ENCODE results near the gene NGF.

- TF ChIP-seq CTCF (conservative IDR thresholded peaks at IDR 0.05), result no peak
- TF ChIP-seq ZFX (IDR thresholded peaks at IDR 0.05), result no peak
Observed at GRCh38 chr1:115322631-115323030, 15.4 kb downstream of the NGF start.
